HG03432 (cell line): ENCODE measurements around the gene KIF3C.
"Not testable (repeated sequence)": the region's sequence is repeated elsewhere in the genome, so short reads cannot be mapped to it uniquely, and the experiment has no call there.

Experiments used
- ATAC-seq: cut with Tn5 transposase; IDR thresholded peaks from one replicate; pipeline ENCODE4 v1.9.1; 2021; ENCODE audit warnings: mild to moderate bottlenecking, moderate library complexity; ENCODE audit not compliant: unreplicated experiment

Gene KIF3C

GRCh38 chr2:26000561-26001082 is 18.3 kb upstream of the KIF3C start:
- ATAC-seq = no peak

GRCh38 chr2:25999406-25999805 is 17.1 kb upstream of the KIF3C start:
- not testable (repeated sequence) for ATAC-seq

- not testable (repeated sequence) for ATAC-seq
These were observed 16.6 kb upstream of the KIF3C start for GRCh38 chr2:25998816-25999383.

- no peak for ATAC-seq
These were observed 14.5 kb upstream of the KIF3C start for GRCh38 chr2:25996844-25997243.

- ATAC-seq = no peak
These were observed 12.2 kb upstream of the KIF3C start for GRCh38 chr2:25994509-25994908.

- ATAC-seq = no peak
These were observed 10.8 kb upstream of the KIF3C start for GRCh38 chr2:25993049-25993448.

GRCh38 chr2:25992556-25992955 is 10.3 kb upstream of the KIF3C start:
- no peak for ATAC-seq

- no peak for ATAC-seq
These were observed 9.7 kb upstream of the KIF3C start for GRCh38 chr2:25991965-25992364.

GRCh38 chr2:25989154-25989553 is 6.9 kb upstream of the KIF3C start:
- no peak for ATAC-seq

- ATAC-seq = no peak
These were observed 5.8 kb upstream of the KIF3C start for GRCh38 chr2:25988134-25988533.

GRCh38 chr2:25983735-25984134 is 1.4 kb upstream of the KIF3C start:
- no peak for ATAC-seq

GRCh38 chr2:25982968-25983280 is 627 bp upstream of the KIF3C start:
- no peak for ATAC-seq

GRCh38 chr2:25981596-25982272 is 563 bp downstream of the KIF3C start:
- peak; percentile 34 for ATAC-seq

- ATAC-seq = no peak
These were observed 1.3 kb downstream of the KIF3C start for GRCh38 chr2:25980951-25981350.

- ATAC-seq = no peak
These were observed 2.0 kb downstream of the KIF3C start for GRCh38 chr2:25980076-25980887.

- ATAC-seq = no peak
These were observed 3.3 kb downstream of the KIF3C start for GRCh38 chr2:25979001-25979400.

- no peak for ATAC-seq
These were observed 4.5 kb downstream of the KIF3C start for GRCh38 chr2:25977768-25978167.

GRCh38 chr2:25976983-25977741 is 5.1 kb downstream of the KIF3C start:
- no peak for ATAC-seq

GRCh38 chr2:25972049-25972823 is 10.1 kb downstream of the KIF3C start:
- ATAC-seq = no peak

- ATAC-seq = no peak
These were observed 10.7 kb downstream of the KIF3C start for GRCh38 chr2:25971596-25971995.
